Loucy (cell line): ENCODE measurements around the gene TRIP13.

Experiments
- H2AFZ ChIP-seq: fragments of 200-600 bp; sonication (generic); 2 replicates; pipeline ENCODE4 v1.6.0; 2016; ENCODE audit warnings: antibody characterized with exemption, mild to moderate bottlenecking, low read length, moderate library complexity
- H3F3A ChIP-seq: fragments of 200-600 bp; 2 replicates; pipeline ENCODE4 v1.6.0; 2016; ENCODE audit warnings: antibody characterized with exemption, low read depth, mild to moderate bottlenecking
- H3K27me3 ChIP-seq: fragments of 200-600 bp; sonication (generic); 2 replicates; pipeline ENCODE4 v1.6.1; 2014; ENCODE audit warnings: low read length, mild to moderate bottlenecking; ENCODE audit not compliant: insufficient read depth, poor library complexity, severe bottlenecking
- H3K36me3 ChIP-seq: fragments of 200-600 bp; sonication (generic); 2 replicates; pipeline ENCODE4 v1.6.1; 2016; ENCODE audit warnings: low read length; ENCODE audit not compliant: insufficient read depth
- H3K4me1 ChIP-seq: fragments of 200-600 bp; sonication (generic); 2 replicates; pipeline ENCODE4 v1.5.1; 2014; ENCODE audit warnings: low read length, mild to moderate bottlenecking; ENCODE audit not compliant: insufficient read depth, poor library complexity, severe bottlenecking
- H3K4me2 ChIP-seq: fragments of 200-600 bp; sonication (generic); 2 replicates; pipeline ENCODE4 v1.6.0; 2014; ENCODE audit warnings: antibody characterized with exemption, low read length, low read depth, mild to moderate bottlenecking; ENCODE audit not compliant: poor library complexity, severe bottlenecking
- H3K4me3 ChIP-seq: fragments of 200-600 bp; sonication (generic); 2 replicates; pipeline ENCODE4 v1.5.1; 2014; ENCODE audit warnings: low read length, mild to moderate bottlenecking, mixed read lengths; ENCODE audit not compliant: poor library complexity, severe bottlenecking
- H3K79me2 ChIP-seq: fragments of 200-600 bp; sonication (generic); 2 replicates; pipeline ENCODE4 v1.6.1; 2014; ENCODE audit warnings: low read length; ENCODE audit not compliant: insufficient read depth
- H3K9ac ChIP-seq: fragments of 200-600 bp; sonication (generic); 2 replicates; pipeline ENCODE4 v1.6.0; 2014; ENCODE audit warnings: mild to moderate bottlenecking, low read depth, low read length, moderate library complexity; ENCODE audit not compliant: poor library complexity, severe bottlenecking
- H3K9me2 ChIP-seq: fragments of 200-600 bp; sonication (generic); replicated peaks from 2 replicates; pipeline ENCODE4 v1.6.1; 2016; ENCODE audit warnings: low read depth, low read length, mixed read lengths
- H3K9me3 ChIP-seq: fragments of 200-600 bp; sonication (generic); 2 replicates; pipeline ENCODE4 v1.6.1; 2014; ENCODE audit warnings: mild to moderate bottlenecking, antibody characterized with exemption, low read length, low read depth; ENCODE audit not compliant: insufficient read depth
- H4K20me1 ChIP-seq: fragments of 200-600 bp; sonication (generic); 2 replicates; pipeline ENCODE4 v1.6.0; 2014; ENCODE audit warnings: antibody characterized with exemption, low read length, mild to moderate bottlenecking; ENCODE audit not compliant: insufficient read depth, poor library complexity, severe bottlenecking
- CTCF ChIP-seq: fragments of 200-600 bp; sonication (generic); conservative IDR thresholded peaks from 2 replicates; pipeline ENCODE4 v1.5.1; 2014; ENCODE audit warnings: mild to moderate bottlenecking, antibody characterized with exemption, low read length
- EZH2phosphoT487 ChIP-seq: fragments of 200-600 bp; IDR thresholded peaks from 2 replicates; pipeline ENCODE4 v1.6.1; 2018; ENCODE audit warnings: antibody characterized with exemption, mild to moderate bottlenecking, moderate library complexity, borderline replicate concordance

Gene TRIP13

DNA sequence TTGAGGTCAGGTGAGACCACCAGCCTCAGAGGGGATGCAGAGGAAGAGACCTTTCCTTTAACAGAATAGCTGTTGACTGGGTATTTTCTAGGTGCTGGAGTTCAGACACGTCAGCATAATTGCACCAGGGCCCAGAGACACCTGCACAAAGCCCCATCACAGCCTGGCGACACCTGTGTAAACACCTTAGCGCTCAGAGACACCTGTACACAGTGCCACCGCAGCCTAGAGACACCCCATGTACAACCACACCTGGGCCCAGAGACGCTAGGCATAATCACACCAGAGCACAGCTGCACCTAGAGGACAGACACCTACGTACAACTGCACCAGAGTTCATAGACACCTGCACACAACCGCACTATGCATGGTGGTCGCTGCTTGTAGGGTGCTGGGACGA is 1.0 kb downstream of the TRIP13 start:
- no peaks in the 10 kb centered on the region for H3F3A ChIP-seq
- no peak overlapping the region for H2AFZ ChIP-seq
- H4K20me1 ChIP-seq = peaks cover 9% of the 10 kb centered on the region
- no peaks in the 10 kb centered on the region for H3K9me2 ChIP-seq
- peaks cover 60% of the 10 kb centered on the region for H3K4me1 ChIP-seq
- peaks cover 65% of the 10 kb centered on the region for H3K79me2 ChIP-seq
- peak overlapping the region; percentile 97 for H3K9ac ChIP-seq
- H3K4me2 ChIP-seq = peak overlapping the region; percentile 100
- peak overlapping the region; percentile 99 for H3K4me3 ChIP-seq
- peaks cover 8% of the 10 kb centered on the region; the same call in 1 of the 2 replicates for H3K36me3 ChIP-seq
- TF ChIP-seq EZH2phosphoT487 (no peak), CTCF (no peak)
- H3K9me3 ChIP-seq = no peaks in the 10 kb centered on the region
- H3K27me3 ChIP-seq = no peaks in the 10 kb centered on the region

GRCh38 chr5:900781-901180 is 8.1 kb downstream of the TRIP13 start:
- Histone ChIP-seq H3K4me2 (no peak overlapping the region), H3K36me3 (peaks cover 21% of the 10 kb centered on the region; the same call in 1 of the 2 replicates), H3K9ac (no peak overlapping the region)

GRCh38 chr5:902129-902916 is 9.6 kb downstream of the TRIP13 start:
- Histone ChIP-seq H3K9me3 (no peaks in the 10 kb centered on the region), H3K9ac (no peak overlapping the region), H3K79me2 (no peaks in the 10 kb centered on the region; the same call in 1 of the 2 replicates), H3K27me3 (no peaks in the 10 kb centered on the region), H3F3A (no peaks in the 10 kb centered on the region), H3K4me3 (no peak overlapping the region), H4K20me1 (no peaks in the 10 kb centered on the region), H3K36me3 (peaks cover 30% of the 10 kb centered on the region), H3K4me2 (no peak overlapping the region), H3K9me2 (no peaks in the 10 kb centered on the region), H2AFZ (no peak overlapping the region), H3K4me1 (no peaks in the 10 kb centered on the region)
- TF ChIP-seq CTCF = no peak
- TF ChIP-seq EZH2phosphoT487 = no peak

More at GRCh38 chr5:900781-901180, 8.1 kb downstream of the TRIP13 start:
- Histone ChIP-seq H3K9me2 (no peaks in the 10 kb centered on the region), H3K9me3 (no peaks in the 10 kb centered on the region), H3K4me1 (peaks cover 1% of the 10 kb centered on the region), H3K4me3 (no peak overlapping the region), H3K79me2 (no peaks in the 10 kb centered on the region; the same call in 1 of the 2 replicates), H2AFZ (no peak overlapping the region), H4K20me1 (no peaks in the 10 kb centered on the region), H3F3A (no peaks in the 10 kb centered on the region), H3K27me3 (no peaks in the 10 kb centered on the region)
- TF ChIP-seq EZH2phosphoT487 = no peak
- no peak for TF ChIP-seq CTCF
